GM12873 (cell line): ENCODE data around the gene CEP162.

Experiments used
- CTCF ChIP-seq: IDR thresholded peaks from 2 replicates; pipeline ENCODE4 v1.5.1; 2012; ENCODE audit warnings: low read depth, mild to moderate bottlenecking, moderate library complexity, low read length, control low read depth; ENCODE audit not compliant: insufficient read depth; ENCODE audit errors: missing control alignments

CEP162 gene

DNA sequence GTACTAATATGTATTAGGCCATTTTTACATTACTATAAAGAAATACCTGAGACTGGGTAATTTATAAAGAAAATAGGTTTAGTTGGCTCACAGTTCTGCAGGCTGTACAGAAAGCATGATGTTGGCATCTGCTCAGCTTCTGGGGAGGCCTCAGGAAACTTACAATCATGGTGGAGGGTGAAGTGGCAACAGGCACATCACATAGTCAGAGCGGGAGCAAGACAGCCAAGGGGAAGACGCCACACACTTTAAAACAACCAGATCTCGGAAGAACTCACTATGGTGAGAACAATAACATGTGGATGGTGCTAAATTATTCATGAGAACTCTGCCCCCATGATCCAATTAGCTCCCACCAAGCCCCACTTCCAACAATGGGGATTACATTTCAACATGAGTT, 41.3 kb upstream of the CEP162 start:
- TF ChIP-seq CTCF: no peak

GRCh38 chr6:84263557-84263956, 36.1 kb upstream of the CEP162 start:
- TF ChIP-seq CTCF: no peak

DNA sequence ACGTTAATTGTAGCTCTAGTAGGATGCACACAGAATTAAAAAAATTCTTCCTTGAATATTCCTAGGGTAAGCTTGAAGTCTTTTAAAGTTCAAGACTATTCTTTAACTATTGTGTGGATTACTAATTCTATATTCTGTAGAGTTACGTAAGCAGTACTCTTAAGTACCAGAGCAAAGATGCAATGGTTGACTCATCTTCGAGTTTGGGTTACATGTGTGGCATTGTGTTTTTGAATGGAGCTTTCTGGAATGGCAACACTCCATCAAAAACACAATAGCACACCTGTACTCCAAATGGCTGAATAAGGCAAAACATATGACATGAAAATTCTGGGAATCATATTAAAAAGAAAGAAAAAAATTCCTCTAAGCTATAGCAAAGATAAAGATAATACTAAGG, 33.5 kb upstream of the CEP162 start:
- TF ChIP-seq CTCF: no peak

DNA sequence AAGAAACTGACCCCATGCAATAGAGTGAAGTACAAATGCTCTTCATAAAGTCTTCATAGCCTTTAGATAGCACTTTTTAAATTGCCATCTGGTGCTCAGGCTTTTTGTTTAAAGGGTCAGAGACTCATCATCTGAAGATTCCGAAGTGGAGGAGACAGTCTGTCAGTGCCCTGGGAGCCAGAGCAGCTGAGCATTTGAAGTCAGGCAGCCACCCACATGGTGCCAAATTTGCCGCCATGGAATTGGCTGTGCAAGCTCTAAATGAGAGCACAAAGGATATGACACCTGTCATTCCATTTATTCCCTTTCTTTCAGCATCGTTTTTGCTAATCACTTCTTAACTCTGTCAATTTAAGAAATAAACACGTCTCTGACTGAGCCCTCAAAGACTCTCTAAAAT, 32.8 kb upstream of the CEP162 start:
- TF ChIP-seq CTCF: no peak

- TF ChIP-seq CTCF: no peak
These were observed 31.4 kb upstream of the CEP162 start for GRCh38 chr6:84258866-84259265.

- no peak for TF ChIP-seq CTCF
These were observed 30.8 kb upstream of the CEP162 start for GRCh38 chr6:84258268-84258667.

GRCh38 chr6:84255641-84256040, 28.2 kb upstream of the CEP162 start:
- TF ChIP-seq CTCF: no peak
